ENCODE measurements around the gene REC8. TPM values are rescaled to one million over a fixed set of nuclear protein-coding genes. Genes with fewer than 3 reads are reported as not detected.

REC8 gene
- total RNA-seq, 2 experiments from 2014 or later = 52.9 to 92.8 TPM

DNA sequence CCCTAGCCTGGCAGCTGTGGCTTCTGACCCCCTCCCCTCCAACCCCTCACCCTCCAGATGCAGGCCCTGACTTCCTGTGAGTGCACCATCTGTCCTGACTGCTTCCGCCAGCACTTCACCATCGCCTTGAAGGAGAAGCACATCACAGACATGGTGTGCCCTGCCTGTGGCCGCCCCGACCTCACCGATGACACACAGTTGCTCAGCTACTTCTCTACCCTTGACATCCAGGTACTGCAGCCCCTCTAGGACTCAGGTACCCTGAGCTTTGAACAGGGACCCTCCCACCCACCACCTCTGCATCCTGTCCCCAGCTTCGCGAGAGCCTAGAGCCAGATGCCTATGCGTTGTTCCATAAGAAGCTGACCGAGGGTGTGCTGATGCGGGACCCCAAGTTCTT is 16.8 kb upstream of the REC8 start:
- H3K27me3 Mint-ChIP-seq = no peaks in the 10 kb centered on the region
- peaks cover 65% of the 10 kb centered on the region for H3K36me3 Mint-ChIP-seq
- DNase-seq = no peak
- no peak for ATAC-seq
- CTCF ChIA-PET = interaction anchor here (1.1 kb wide), 1 partner anchor 14 kb away, joined by 3 read pairs; the partner anchor contains the start of gene EMC9
- H3K4me1 Mint-ChIP-seq = peaks cover 16% of the 10 kb centered on the region
- H3K27ac Mint-ChIP-seq = no peak overlapping the region
- H3K4me3 Mint-ChIP-seq = no peak overlapping the region
- H3K9me3 Mint-ChIP-seq (ENCODE audit: low read depth) = no peaks in the 10 kb centered on the region

DNA sequence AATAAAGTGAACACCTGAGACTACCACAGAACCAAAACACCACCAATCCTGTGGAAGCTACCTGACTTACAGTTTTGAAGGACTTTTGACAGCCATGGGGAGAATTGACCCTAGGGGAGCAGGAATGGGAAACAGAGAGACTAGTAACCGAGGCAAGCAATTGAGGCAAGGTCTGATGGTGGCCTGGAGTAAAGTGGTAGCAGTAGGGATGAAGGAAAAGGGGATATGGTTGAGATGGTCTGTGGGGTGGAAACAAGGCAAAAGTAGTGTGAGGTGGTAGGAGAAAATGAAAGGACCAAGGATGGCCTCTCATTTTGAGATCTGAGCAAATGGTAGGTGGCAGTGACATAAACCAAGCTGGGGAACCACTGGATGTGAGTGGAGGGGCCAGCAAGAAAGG is 15.0 kb upstream of the REC8 start:
- H3K4me1 Mint-ChIP-seq = peaks cover 18% of the 10 kb centered on the region
- DNase-seq (no peak), ATAC-seq (no peak)
- peak overlapping the region; percentile 56 for H3K27ac Mint-ChIP-seq
- no peak overlapping the region for H3K4me3 Mint-ChIP-seq
- CTCF ChIA-PET = interaction anchor here (1.0 kb wide), 1 partner anchor 10 kb away, joined by 5 read pairs; the partner anchor contains the start of genes PSME2 and RNF31
- H3K27me3 Mint-ChIP-seq = no peaks in the 10 kb centered on the region
- H3K9me3 Mint-ChIP-seq (ENCODE audit: low read depth) = no peaks in the 10 kb centered on the region
- peaks cover 64% of the 10 kb centered on the region for H3K36me3 Mint-ChIP-seq

DNA sequence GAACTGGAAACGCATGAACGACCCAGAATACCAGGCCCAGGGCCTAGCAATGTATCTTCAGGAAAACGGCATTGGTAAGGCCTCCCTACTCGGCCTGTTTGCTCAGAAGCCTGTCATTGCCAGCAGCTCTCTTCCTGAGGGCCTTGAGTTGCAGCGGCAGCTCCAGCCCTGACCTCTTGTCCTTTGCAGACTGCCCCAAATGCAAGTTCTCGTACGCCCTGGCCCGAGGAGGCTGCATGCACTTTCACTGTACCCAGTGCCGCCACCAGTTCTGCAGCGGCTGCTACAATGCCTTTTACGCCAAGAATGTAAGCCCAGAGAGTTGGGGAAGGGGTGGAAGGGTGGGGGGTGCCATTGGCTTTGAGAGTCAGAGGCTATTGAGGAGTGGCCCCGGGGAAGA is 14.5 kb upstream of the REC8 start:
- Mint-ChIP-seq H3K9me3 (ENCODE audit: low read depth) (no peaks in the 10 kb centered on the region), H3K4me1 (peaks cover 22% of the 10 kb centered on the region), H3K27ac (no peak overlapping the region), H3K36me3 (peaks cover 65% of the 10 kb centered on the region), H3K4me3 (no peak overlapping the region), H3K27me3 (no peaks in the 10 kb centered on the region)
- DNase-seq (no peak), ATAC-seq (no peak)
- CTCF ChIA-PET = interaction anchor here (1.0 kb wide), 1 partner anchor 11 kb away, joined by 5 read pairs; the partner anchor contains the start of genes PSME2 and RNF31

DNA sequence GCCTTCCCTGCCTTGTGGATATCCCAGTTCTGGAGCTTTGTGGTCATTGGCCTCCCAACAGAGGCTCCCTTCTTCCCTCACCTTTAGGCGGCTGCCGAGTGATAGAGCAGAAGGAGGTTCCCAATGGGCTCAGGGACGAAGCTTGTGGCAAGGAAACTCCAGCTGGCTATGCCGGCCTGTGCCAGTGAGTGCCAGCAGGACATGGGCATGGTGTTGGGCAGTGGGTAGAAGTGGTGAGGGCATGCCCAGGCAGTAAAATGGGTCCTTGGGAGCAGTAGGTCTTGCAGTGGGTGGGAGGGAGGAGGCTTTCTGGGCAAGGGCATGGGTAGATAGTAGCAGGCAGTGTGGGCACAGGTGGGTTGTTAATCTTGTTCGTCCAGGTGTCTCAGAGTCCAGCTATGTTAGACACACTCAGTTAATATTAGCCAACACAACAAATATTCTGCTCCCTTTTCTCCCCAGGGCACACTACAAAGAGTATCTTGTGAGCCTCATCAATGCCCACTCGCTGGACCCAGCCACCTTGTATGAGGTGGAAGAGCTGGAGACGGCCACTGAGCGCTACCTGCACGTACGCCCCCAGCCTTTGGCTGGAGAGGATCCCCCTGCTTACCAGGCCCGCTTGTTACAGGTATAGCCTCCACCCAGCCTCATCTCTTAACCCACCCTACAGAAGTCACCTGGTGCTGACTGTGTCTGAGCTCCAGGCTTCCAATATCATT is 11.9 kb upstream of the REC8 start:
- DNase-seq (no peak), ATAC-seq (no peak)
- Mint-ChIP-seq H3K36me3 (peaks cover 76% of the 10 kb centered on the region), H3K27ac (peak overlapping the region; percentile 99), H3K4me1 (peaks cover 42% of the 10 kb centered on the region), H3K9me3 (ENCODE audit: low read depth) (no peaks in the 10 kb centered on the region), H3K4me3 (no peak overlapping the region), H3K27me3 (no peaks in the 10 kb centered on the region)
- CTCF ChIA-PET = interaction anchor here (1.4 to 5.0 kb wide), 15 partner anchors 11 to 148 kb away, joined by 5 to 99 read pairs (median 14); partner anchors contain the start of genes CHMP4A, CIDEB, DCAF11 and EMC9

DNA sequence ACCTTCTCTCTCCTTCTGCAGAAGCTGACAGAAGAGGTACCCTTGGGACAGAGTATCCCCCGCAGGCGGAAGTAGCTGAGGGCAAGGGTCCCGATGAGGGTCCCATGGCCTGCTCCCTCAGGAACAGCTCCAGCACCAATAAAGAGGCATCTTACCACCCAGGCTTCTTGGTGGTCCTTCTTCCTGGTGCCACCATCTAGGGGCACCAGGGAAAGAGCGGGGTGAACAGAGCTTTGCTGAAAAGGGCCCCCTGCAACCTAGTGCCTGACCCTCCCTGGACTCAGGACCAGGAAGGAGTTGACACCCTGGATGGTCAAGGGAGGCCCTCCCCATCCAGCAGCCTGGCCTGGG is 11.4 kb upstream of the REC8 start:
- Mint-ChIP-seq H3K27me3 (no peaks in the 10 kb centered on the region), H3K36me3 (peaks cover 78% of the 10 kb centered on the region), H3K4me1 (peaks cover 45% of the 10 kb centered on the region), H3K4me3 (no peak overlapping the region), H3K27ac (peak overlapping the region; percentile 99), H3K9me3 (ENCODE audit: low read depth) (no peaks in the 10 kb centered on the region)
- DNase-seq (no peak), ATAC-seq (no peak)
- CTCF ChIA-PET = interaction anchor here (0.6 to 5.0 kb wide), 27 partner anchors 11 to 270 kb away, joined by 3 to 99 read pairs (median 7); partner anchors contain the start of genes CHMP4A, CIDEB, DCAF11 and EMC9

DNA sequence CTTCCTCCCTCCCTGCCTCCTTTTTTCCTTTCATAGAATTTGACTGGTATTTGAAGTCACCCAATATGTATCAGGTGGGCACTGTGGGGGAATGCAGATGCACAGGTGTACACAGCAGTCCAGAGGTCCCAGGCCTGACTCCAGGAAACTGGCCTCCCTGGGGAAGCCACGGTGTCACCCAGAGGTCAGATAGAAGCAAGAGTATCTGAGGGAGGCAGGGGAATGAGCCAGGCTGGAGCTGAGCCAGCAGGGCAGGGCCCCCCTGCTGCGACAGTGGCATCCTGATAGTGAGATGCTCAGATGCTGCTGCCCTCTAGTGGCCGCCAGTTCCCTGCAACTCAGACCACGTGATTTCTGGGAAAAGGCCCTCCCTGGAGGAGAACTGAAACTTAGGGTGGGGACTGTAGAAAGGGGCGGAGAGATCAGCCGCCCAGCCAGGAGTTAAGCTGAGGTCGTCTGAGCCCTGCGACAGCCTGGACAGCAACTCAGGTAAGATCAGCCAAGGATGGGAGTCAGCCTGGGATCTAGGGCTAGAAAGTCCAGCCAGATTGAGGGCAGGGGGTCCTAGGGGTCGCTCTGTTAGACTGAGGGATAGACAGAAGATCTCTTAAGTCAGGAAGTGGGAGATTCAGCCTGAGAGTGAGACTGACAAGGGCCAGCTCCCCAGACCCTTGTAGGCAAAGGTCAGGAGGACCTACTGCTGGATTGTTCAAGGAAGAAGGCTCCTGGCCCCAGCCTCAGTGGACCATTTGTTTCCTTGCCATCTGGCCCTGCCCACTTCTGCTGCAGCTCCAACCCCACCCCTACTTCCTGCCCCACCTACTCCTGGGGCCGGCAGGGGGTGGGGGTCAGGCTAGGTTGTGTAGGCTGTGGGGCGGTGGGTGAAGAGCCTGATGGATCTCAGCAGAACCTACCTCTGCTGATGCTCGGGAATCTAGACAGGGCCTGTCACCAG is 10.8 kb upstream of the REC8 start, which contains the start of gene IRF9:
IRF9 (plus strand) TSS at position 416 of the 955 bp plus-strand sequence. CDS start 880 bp downstream, outside the sequence.
- Mint-ChIP-seq H3K4me1 (peaks cover 50% of the 10 kb centered on the region), H3K27ac (peak within 1 kb of the TSS; percentile 99), H3K27me3 (no peaks in the 10 kb centered on the region), H3K9me3 (ENCODE audit: low read depth) (no peaks in the 10 kb centered on the region), H3K4me3 (peak within 1 kb of the TSS; percentile 93), H3K36me3 (peaks cover 78% of the 10 kb centered on the region)
- CTCF ChIA-PET = interaction anchor here (0.6 to 5.0 kb wide), 34 partner anchors 8 to 270 kb away, joined by 3 to 99 read pairs (median 6); partner anchors contain the start of genes CARMIL3, CHMP4A, CIDEB and DCAF11
- DNase-seq (peak; percentile 99), ATAC-seq (peak; percentile 87)

DNA sequence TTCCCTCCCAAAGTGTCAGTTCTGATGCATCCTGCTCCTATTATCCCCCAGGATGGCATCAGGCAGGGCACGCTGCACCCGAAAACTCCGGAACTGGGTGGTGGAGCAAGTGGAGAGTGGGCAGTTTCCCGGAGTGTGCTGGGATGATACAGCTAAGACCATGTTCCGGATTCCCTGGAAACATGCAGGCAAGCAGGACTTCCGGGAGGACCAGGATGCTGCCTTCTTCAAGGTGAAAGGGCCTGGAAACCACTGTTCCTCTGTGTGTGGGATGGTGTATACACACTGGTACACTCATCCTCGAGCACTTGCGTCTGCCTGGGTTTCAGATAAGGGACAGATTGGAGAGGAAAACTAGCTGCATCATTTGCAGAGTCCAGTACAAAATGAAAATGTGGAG is 9.8 kb upstream of the REC8 start:
- Mint-ChIP-seq H3K4me1 (peaks cover 54% of the 10 kb centered on the region), H3K27me3 (no peaks in the 10 kb centered on the region), H3K27ac (peak overlapping the region; percentile 99), H3K36me3 (peaks cover 82% of the 10 kb centered on the region), H3K9me3 (ENCODE audit: low read depth) (no peaks in the 10 kb centered on the region), H3K4me3 (peak overlapping the region; percentile 93)
- DNase-seq (no peak), ATAC-seq (no peak)
- CTCF ChIA-PET = interaction anchor here (1.1 to 5.0 kb wide), 20 partner anchors 9 to 146 kb away, joined by 3 to 99 read pairs (median 8); partner anchors contain the start of genes CARMIL3, CHMP4A, CIDEB and DCAF11

DNA sequence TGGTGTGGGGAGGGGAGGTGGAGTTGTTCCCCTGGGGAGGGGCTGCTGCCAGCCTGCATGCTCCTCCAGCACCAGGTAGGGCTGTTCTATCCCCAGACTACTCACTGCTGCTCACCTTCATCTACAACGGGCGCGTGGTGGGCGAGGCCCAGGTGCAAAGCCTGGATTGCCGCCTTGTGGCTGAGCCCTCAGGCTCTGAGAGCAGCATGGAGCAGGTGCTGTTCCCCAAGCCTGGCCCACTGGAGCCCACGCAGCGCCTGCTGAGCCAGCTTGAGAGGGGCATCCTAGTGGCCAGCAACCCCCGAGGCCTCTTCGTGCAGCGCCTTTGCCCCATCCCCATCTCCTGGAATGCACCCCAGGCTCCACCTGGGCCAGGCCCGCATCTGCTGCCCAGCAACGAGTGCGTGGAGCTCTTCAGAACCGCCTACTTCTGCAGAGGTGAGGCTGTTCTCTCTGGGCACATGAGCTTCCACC is 7.3 kb upstream of the REC8 start:
- Mint-ChIP-seq H3K27me3 (no peaks in the 10 kb centered on the region), H3K9me3 (ENCODE audit: low read depth) (no peaks in the 10 kb centered on the region), H3K4me1 (peaks cover 64% of the 10 kb centered on the region), H3K4me3 (no peak overlapping the region), H3K27ac (no peak overlapping the region), H3K36me3 (peaks cover 79% of the 10 kb centered on the region)
- no peak for DNase-seq
- no peak for ATAC-seq
- CTCF ChIA-PET = no interaction called here

DNA sequence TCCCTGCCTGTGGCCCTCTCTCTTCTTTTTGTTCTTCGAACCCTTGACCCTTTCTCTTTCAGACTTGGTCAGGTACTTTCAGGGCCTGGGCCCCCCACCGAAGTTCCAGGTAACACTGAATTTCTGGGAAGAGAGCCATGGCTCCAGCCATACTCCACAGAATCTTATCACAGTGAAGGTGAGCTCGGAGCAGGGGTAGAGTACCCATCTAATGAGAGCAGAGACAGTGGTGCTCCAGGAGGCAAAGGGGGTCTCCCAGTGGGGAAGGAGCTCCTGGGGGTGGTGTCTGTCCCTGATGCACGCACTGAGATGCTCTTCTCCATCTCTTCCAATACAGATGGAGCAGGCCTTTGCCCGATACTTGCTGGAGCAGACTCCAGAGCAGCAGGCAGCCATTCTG is 6.1 kb upstream of the REC8 start:
- H3K4me3 Mint-ChIP-seq = no peak overlapping the region
- ATAC-seq (no peak), DNase-seq (no peak)
- CTCF ChIA-PET = no interaction called here
- H3K4me1 Mint-ChIP-seq = peaks cover 60% of the 10 kb centered on the region
- H3K9me3 Mint-ChIP-seq (ENCODE audit: low read depth) = no peaks in the 10 kb centered on the region
- peaks cover 76% of the 10 kb centered on the region for H3K36me3 Mint-ChIP-seq
- H3K27me3 Mint-ChIP-seq = no peaks in the 10 kb centered on the region
- no peak overlapping the region for H3K27ac Mint-ChIP-seq

DNA sequence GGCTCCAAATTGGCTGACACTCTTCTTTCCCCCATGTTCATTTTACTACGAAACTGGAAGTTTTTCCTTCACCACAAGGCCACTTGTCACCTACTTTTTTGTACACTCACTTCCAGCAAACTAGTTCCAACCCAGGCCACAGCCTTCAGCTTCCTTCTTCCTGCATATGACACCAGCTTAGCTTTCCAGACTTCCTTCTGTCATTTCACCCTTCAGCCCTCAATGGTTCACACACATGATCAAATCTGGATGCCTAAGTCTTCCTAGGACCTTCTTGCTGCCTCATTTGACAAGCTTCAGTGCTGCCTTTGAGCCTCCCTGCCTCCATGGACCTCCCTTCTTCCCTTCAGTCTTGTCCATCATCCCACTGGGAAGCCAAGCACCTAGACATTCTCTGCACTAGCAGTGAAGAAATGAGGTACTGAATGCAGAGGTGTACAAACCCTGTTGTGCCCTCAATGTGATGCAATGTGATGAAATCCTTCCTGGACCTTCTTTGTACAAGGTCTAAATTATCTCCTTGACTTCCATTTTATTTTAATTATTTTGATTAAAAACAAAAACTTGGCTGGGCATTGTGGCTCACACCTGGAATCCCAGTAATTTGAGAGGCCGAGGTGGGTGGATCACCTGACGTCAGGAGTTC is 4.3 kb upstream of the REC8 start:
- ATAC-seq = no peak
- peaks cover 64% of the 10 kb centered on the region for H3K4me1 Mint-ChIP-seq
- CTCF ChIA-PET = no interaction called here

DNA sequence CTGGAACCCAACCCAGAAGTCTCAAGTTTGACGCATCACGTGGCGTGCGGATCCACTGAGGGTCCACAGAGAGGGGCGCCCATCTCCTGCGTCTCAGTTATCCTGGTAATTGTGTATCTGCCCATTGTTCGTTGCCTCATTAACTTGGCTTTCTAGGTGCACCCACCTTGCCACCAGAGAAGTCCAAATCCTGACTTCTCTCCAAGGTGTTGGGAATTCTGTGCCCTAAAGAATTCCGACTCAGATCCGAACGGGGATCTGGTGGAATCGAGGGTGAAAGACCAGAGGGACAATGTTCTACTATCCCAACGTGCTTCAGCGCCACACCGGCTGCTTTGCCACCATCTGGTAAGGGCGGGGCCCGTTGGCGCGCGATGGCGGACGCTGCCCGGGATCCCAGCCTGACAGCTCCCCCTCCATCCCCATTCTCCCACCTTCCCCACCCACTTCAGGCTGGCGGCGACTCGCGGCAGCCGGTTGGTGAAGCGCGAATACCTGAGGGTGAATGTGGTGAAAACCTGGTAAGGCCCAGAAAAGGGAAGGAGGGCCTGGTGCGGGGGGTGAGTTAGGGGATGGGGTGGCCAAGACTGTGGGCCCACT is 481 bp downstream of the REC8 start:
- H3K27ac Mint-ChIP-seq = peak overlapping the region; percentile 83
- CTCF ChIA-PET = interaction anchor here (0.6 to 4.3 kb wide), 3 partner anchors 11 to 58 kb away, joined by 3 to 35 read pairs (median 3); partner anchors contain the start of genes DCAF11 and IRF9
- H3K36me3 Mint-ChIP-seq = peaks cover 40% of the 10 kb centered on the region
- no peak for DNase-seq
- H3K4me1 Mint-ChIP-seq = peaks cover 41% of the 10 kb centered on the region
- H3K9me3 Mint-ChIP-seq (ENCODE audit: low read depth) = no peaks in the 10 kb centered on the region
- no peaks in the 10 kb centered on the region for H3K27me3 Mint-ChIP-seq
- ATAC-seq = no peak
- peak overlapping the region; percentile 77 for H3K4me3 Mint-ChIP-seq

More for the DNA sequence above, 4.3 kb upstream of the REC8 start:
- Mint-ChIP-seq H3K27me3 (no peaks in the 10 kb centered on the region), H3K27ac (peak overlapping the region; percentile 71), H3K36me3 (peaks cover 64% of the 10 kb centered on the region), H3K9me3 (ENCODE audit: low read depth) (no peaks in the 10 kb centered on the region), H3K4me3 (no peak overlapping the region)
- DNase-seq = no peak

DNA sequence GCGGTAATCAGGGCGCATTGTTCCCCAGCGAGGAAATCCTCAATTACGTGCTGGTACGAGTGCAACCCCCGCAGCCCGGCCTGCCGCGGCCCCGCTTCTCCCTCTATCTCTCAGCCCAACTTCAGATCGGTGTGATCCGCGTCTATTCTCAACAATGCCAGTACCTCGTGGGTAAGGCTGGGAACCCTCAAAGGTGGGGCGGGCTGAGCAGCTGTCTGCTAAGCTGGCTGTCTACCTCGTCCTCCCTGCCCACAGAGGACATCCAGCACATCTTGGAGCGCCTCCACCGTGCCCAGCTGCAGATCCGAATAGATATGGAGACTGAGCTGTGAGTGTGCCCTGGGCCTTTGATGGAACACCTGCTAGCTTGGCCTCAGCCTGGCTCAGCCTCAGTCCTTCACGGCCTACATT is 996 bp downstream of the REC8 start:
- Mint-ChIP-seq H3K36me3 (peaks cover 36% of the 10 kb centered on the region), H3K27me3 (no peaks in the 10 kb centered on the region), H3K9me3 (ENCODE audit: low read depth) (no peaks in the 10 kb centered on the region), H3K4me3 (peak overlapping the region; percentile 77), H3K4me1 (peaks cover 37% of the 10 kb centered on the region), H3K27ac (peak overlapping the region; percentile 69)
- CTCF ChIA-PET = interaction anchor here (0.8 to 4.3 kb wide), 4 partner anchors 11 to 58 kb away, joined by 3 to 35 read pairs (median 3); partner anchors contain the start of genes DCAF11, IRF9 and NRL
- DNase-seq (no peak), ATAC-seq (no peak)
